Smooth muscle cell (in vitro differentiated cells): ENCODE results near the gene SPOCK2. TPM values are rescaled to one million over a fixed set of nuclear protein-coding genes. Genes with fewer than 3 reads are reported as not detected.

ENCODE experiments used
- DNase-seq: peaks from one replicate; lab custom pipeline; 2025; ENCODE audit not compliant: unreplicated experiment; lab: John Stamatoyannopoulos, UW
- H2AFZ ChIP-seq: fragments of 200-600 bp; sonication (generic); 2 replicates; pipeline ENCODE4 v1.6.0; 2016; ENCODE audit warnings: antibody characterized with exemption, low read depth, mild to moderate bottlenecking
- H3F3A ChIP-seq: fragments of 200-600 bp; sonication (generic); 2 replicates; pipeline ENCODE4 v1.6.0; 2017; ENCODE audit warnings: antibody characterized with exemption, low read depth
- H3K27ac ChIP-seq: fragments of 200-600 bp; sonication (generic); 2 replicates; pipeline ENCODE4 v1.5.1; 2016; ENCODE audit warnings: low read depth, mild to moderate bottlenecking
- H3K27me3 ChIP-seq: fragments of 200-600 bp; sonication (generic); 2 replicates; pipeline ENCODE4 v1.6.1; 2016; ENCODE audit warnings: low read depth, mild to moderate bottlenecking
- H3K36me3 ChIP-seq: fragments of 200-600 bp; sonication (generic); 2 replicates; pipeline ENCODE4 v1.5.1; 2016; ENCODE audit warnings: low read depth
- H3K4me1 ChIP-seq: fragments of 200-600 bp; sonication (generic); 2 replicates; pipeline ENCODE4 v1.5.1; 2016; ENCODE audit warnings: low read depth
- H3K4me2 ChIP-seq: fragments of 200-600 bp; sonication (generic); 2 replicates; pipeline ENCODE4 v1.6.0; 2016; ENCODE audit warnings: mild to moderate bottlenecking
- H3K4me3 ChIP-seq: fragments of 200-600 bp; sonication (generic); 2 replicates; pipeline ENCODE4 v1.5.1; 2016; ENCODE audit warnings: mild to moderate bottlenecking
- H3K79me2 ChIP-seq: fragments of 200-600 bp; sonication (generic); 2 replicates; pipeline ENCODE4 v1.6.0; 2016; ENCODE audit warnings: low read depth, mild to moderate bottlenecking
- H3K9ac ChIP-seq: fragments of 200-600 bp; sonication (generic); 2 replicates; pipeline ENCODE4 v1.6.0; 2016; ENCODE audit warnings: low read depth
- H3K9me3 ChIP-seq: fragments of 200-600 bp; sonication (generic); replicated peaks from 2 replicates; pipeline ENCODE4 v1.5.1; 2016; ENCODE audit warnings: low read depth
- H4K20me1 ChIP-seq: fragments of 200-600 bp; sonication (generic); 2 replicates; pipeline ENCODE4 v1.6.0; 2016; ENCODE audit warnings: low read depth
- WGBS: methylation state at CpG from one replicate; pipeline ENCODE4 v1.1.7; 2016; ENCODE audit warnings: low lambda C conversion rate; 5-methylcytosine and 5-hydroxymethylcytosine counted together
- polyA plus RNA-seq: library from polyadenylated mRNA; unstranded; fragments of >200 nt; fragmentation: Nextera tagmentation; extraction: Ambion mirVana; gene quantifications from 2 replicates; pipeline ENCODE4 v1.2.1, GENCODE V29; 2016
- total RNA-seq: library from RNA; depleted of rRNA; stranded (reverse); fragments of >200 nt; gene quantifications from 2 replicates; pipeline ENCODE4 v1.2.3, GENCODE V29; 2014
- TF ChIP-seq, protein P1 (sequence below): fragments of 200-600 bp; sonication (generic); IDR thresholded peaks from 2 replicates; pipeline ENCODE4 v1.5.1; 2017; ENCODE audit warnings: borderline replicate concordance, mild to moderate bottlenecking, antibody characterized with exemption; ENCODE audit not compliant: insufficient read depth, poor library complexity, severe bottlenecking

The SPOCK2 gene
- total and polyA plus RNA-seq, 2 experiments from 2014 or later = 1.1 TPM; not detected in 1

DNA sequence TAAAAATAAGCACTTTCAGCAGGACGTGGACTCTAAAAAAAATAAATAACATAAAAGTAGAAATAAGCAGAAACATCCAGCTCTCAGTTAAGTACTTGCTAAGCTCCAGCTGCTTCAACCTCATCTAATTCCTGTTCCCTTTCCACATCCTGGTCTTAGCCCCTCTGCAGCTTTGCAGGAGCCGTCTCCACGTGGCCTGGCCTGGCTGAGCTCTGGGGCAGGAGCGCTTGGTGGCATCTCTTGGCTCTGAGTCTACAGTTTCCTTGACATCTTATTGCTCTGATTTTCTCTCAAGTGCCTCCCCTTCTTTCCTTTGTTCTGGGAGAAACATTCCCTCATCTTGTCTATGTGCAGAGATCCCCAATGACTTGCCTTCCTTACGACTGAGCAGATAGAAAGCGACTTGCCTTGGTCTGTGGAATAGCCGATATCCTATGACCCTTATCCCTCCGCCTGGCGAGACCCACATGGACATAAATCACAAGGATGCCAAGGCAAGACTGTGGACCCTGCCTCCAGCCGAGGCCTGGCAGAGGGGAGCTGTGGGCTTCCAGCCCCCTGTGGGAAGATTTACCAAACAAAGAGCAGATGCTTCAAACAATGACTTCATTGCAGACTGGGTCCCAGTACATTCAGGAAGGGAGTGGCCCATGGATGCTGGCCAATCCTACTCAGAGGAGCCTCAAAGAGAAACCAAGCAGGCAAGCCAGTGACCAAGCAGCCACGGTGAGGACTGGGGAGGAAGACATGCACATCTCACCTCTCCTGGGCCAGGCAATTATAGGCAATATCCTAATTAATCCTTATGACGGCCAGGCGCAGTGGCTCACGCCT is 61.9 kb downstream of the SPOCK2 start:
- Histone ChIP-seq H3K36me3 (no peaks in the 10 kb centered on the region), H3K79me2 (no peaks in the 10 kb centered on the region), H2AFZ (no peak overlapping the region), H4K20me1 (no peaks in the 10 kb centered on the region), H3K4me2 (no peak overlapping the region), H3K9me3 (no peaks in the 10 kb centered on the region), H3K4me1 (peaks cover 5% of the 10 kb centered on the region), H3F3A (no peaks in the 10 kb centered on the region), H3K27ac (no peak overlapping the region), H3K4me3 (no peak overlapping the region), H3K27me3 (no peaks in the 10 kb centered on the region), H3K9ac (no peak overlapping the region)
- WGBS = 84% methylated on average over 14 of the region's 14 CpGs
- DNase-seq = no peak
- TF ChIP-seq, protein P1, sequence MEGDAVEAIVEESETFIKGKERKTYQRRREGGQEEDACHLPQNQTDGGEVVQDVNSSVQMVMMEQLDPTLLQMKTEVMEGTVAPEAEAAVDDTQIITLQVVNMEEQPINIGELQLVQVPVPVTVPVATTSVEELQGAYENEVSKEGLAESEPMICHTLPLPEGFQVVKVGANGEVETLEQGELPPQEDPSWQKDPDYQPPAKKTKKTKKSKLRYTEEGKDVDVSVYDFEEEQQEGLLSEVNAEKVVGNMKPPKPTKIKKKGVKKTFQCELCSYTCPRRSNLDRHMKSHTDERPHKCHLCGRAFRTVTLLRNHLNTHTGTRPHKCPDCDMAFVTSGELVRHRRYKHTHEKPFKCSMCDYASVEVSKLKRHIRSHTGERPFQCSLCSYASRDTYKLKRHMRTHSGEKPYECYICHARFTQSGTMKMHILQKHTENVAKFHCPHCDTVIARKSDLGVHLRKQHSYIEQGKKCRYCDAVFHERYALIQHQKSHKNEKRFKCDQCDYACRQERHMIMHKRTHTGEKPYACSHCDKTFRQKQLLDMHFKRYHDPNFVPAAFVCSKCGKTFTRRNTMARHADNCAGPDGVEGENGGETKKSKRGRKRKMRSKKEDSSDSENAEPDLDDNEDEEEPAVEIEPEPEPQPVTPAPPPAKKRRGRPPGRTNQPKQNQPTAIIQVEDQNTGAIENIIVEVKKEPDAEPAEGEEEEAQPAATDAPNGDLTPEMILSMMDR = no peak

DNA sequence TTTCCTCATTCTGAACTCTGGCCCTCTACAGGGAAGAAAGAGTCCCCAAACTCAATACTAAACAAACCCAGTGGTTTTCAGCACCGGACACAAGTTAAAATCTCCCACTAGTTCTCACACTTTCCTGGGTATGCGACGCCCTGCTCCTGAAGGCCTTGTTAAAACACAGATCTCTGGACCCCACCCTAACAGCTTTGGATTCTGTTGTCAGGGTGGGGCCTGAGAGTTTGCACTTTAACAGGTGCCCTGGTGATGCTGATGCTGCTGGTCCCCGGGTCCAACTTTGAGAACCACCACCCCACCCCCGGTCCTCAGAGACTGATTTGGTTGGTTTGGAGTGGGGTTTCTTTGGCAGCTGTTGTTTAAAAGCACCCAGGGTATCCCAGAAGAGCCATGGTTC is 62.5 kb downstream of the SPOCK2 start:
- H3K4me1 ChIP-seq = peaks cover 5% of the 10 kb centered on the region
- H3K36me3 ChIP-seq = no peaks in the 10 kb centered on the region
- H2AFZ ChIP-seq = no peak overlapping the region
- no peaks in the 10 kb centered on the region for H3F3A ChIP-seq
- WGBS = 75% methylated on average over 5 of the region's 5 CpGs
- no peak for DNase-seq
- no peaks in the 10 kb centered on the region for H3K79me2 ChIP-seq
- no peaks in the 10 kb centered on the region for H4K20me1 ChIP-seq
- H3K27ac ChIP-seq = no peak overlapping the region
- TF ChIP-seq, protein P1 = no peak
- no peak overlapping the region for H3K4me3 ChIP-seq
- H3K27me3 ChIP-seq = no peaks in the 10 kb centered on the region
- H3K9me3 ChIP-seq = no peaks in the 10 kb centered on the region
- no peak overlapping the region for H3K4me2 ChIP-seq
- no peak overlapping the region for H3K9ac ChIP-seq

DNA sequence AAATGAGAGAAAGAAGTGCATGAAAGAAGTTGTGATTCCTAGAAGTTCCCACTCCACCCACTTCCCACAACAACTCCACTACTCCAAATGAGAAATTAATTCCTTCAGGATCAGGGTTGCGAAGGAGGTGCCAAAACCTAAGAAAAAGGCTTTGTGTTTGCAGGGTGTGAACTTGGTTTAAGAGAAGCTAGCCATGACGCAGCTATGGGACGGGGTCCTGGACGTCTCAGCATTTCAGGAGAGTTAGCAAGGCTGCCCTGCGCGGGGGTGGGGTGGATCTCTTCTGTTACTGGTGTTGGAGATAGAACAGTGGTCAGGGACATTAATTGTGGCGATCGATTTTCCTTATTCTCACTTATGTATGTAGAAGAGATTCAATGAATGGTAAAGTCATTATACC is 63.0 kb downstream of the SPOCK2 start:
- TF ChIP-seq, protein P1 = no peak
- no peak for DNase-seq
- 96% methylated on average over 8 of the region's 8 CpGs for WGBS
- Histone ChIP-seq H3K4me1 (peaks cover 5% of the 10 kb centered on the region), H3F3A (no peaks in the 10 kb centered on the region), H3K4me3 (no peak overlapping the region), H3K9me3 (no peaks in the 10 kb centered on the region), H3K27me3 (no peaks in the 10 kb centered on the region), H3K27ac (no peak overlapping the region), H3K79me2 (no peaks in the 10 kb centered on the region), H4K20me1 (no peaks in the 10 kb centered on the region), H3K9ac (no peak overlapping the region), H3K36me3 (no peaks in the 10 kb centered on the region), H2AFZ (no peak overlapping the region), H3K4me2 (no peak overlapping the region)

DNA sequence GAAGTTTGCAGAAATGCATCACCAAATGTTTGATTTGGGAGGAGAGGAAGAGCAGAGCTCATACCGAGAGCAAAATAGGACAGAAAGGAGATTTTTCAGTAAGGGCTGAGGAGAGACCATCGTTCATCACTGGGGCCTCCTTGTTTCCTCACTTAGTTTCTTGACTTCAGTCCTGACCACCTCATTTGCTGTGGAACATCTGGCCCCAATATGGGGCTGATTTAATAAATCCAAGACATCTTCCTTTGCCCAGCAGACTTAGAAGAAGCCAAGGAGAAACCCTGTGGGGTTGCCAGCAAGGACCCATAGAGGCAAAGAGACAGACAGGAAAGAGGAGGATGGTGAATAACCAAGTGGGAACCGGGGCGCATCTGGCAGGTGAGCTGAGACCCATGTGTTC is 63.8 kb downstream of the SPOCK2 start:
- Histone ChIP-seq H3K27me3 (no peaks in the 10 kb centered on the region), H3K79me2 (no peaks in the 10 kb centered on the region), H4K20me1 (no peaks in the 10 kb centered on the region), H3K9me3 (no peaks in the 10 kb centered on the region), H3K9ac (no peak overlapping the region), H3F3A (no peaks in the 10 kb centered on the region), H3K4me2 (no peak overlapping the region), H3K27ac (no peak overlapping the region), H3K36me3 (no peaks in the 10 kb centered on the region), H3K4me1 (peaks cover 5% of the 10 kb centered on the region), H2AFZ (no peak overlapping the region), H3K4me3 (no peak overlapping the region)
- WGBS = 98% methylated on average over 4 of the region's 4 CpGs
- DNase-seq = no peak
- TF ChIP-seq, protein P1 = no peak
